Measurements from ENCODE around the gene SPHKAP.
"Not testable (repeated sequence)": the region's sequence is repeated elsewhere in the genome, so short reads cannot be mapped to it uniquely, and the experiment has no call there.

Gene SPHKAP

DNA sequence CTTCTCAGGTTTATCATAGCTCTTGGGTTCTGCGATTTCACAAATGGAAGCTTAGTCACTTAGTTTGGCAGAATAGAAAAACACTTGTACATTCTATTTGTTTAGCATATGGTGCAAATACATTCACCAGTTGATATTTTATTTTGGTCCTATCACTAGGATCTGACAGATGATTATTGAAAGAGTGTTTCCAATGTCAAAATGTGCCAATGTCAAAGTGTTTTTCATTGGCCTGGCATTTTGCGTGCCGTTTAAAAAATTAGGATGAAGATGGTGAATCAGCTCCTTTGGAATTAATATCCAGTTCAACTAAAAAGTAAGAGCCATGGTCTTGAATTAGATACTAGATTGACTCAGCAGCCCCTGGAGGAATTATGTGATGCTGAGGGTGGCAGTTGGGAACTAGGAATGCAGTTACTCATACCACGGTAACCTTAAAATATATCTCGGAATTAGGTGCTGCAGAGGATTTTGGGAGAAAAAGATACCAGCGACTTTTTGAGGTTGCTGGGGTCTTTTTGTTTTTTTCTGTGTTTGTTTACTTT is 87.0 kb downstream of the SPHKAP start:
- no peak for DNase-seq (ENCODE audit: low read depth)
- TF ChIP-seq, protein P1, sequence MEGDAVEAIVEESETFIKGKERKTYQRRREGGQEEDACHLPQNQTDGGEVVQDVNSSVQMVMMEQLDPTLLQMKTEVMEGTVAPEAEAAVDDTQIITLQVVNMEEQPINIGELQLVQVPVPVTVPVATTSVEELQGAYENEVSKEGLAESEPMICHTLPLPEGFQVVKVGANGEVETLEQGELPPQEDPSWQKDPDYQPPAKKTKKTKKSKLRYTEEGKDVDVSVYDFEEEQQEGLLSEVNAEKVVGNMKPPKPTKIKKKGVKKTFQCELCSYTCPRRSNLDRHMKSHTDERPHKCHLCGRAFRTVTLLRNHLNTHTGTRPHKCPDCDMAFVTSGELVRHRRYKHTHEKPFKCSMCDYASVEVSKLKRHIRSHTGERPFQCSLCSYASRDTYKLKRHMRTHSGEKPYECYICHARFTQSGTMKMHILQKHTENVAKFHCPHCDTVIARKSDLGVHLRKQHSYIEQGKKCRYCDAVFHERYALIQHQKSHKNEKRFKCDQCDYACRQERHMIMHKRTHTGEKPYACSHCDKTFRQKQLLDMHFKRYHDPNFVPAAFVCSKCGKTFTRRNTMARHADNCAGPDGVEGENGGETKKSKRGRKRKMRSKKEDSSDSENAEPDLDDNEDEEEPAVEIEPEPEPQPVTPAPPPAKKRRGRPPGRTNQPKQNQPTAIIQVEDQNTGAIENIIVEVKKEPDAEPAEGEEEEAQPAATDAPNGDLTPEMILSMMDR (IDR thresholded peaks at IDR 0.05; ENCODE audit: insufficient read depth, low read depth, low read length, missing control alignments): no peak
- no peak overlapping the region for H3K4me3 ChIP-seq (ENCODE audit: low read length)

GRCh38 chr2:228092056-228092455 is 89.4 kb downstream of the SPHKAP start:
- TF ChIP-seq, protein P1 (IDR thresholded peaks at IDR 0.05; ENCODE audit: insufficient read depth, low read depth, low read length, missing control alignments): no peak
- H3K4me3 ChIP-seq (ENCODE audit: low read length): no peak overlapping the region
- DNase-seq (ENCODE audit: low read depth): no peak

DNA sequence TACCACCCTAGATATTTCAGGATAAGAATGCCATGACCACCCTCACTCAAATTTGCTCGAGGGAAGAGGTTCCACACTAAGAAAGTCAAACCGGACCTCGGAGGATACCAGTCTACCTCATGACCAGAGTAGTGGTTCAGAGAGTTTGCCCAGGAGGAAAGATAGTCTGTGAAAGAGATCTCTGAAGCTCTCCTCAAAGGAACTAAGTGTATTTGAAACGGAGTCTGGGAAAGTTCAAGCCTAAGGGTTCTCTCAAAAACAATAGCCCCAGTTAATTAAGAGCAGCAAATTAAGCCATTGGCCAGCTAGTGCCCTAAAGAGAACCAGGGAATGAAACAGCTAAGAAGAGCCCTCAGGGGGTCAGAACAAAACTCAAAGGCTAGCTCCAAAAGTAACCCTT is 94.9 kb downstream of the SPHKAP start:
- H3K4me3 ChIP-seq (ENCODE audit: low read length): no peak overlapping the region
- TF ChIP-seq, protein P1 (IDR thresholded peaks at IDR 0.05; ENCODE audit: insufficient read depth, low read depth, low read length, missing control alignments): no peak
- no peak for DNase-seq (ENCODE audit: low read depth)

GRCh38 chr2:228084717-228085116 is 96.8 kb downstream of the SPHKAP start:
- no peak overlapping the region for H3K4me3 ChIP-seq (ENCODE audit: low read length)
- TF ChIP-seq, protein P1 (IDR thresholded peaks at IDR 0.05; ENCODE audit: insufficient read depth, low read depth, low read length, missing control alignments): no peak
- no peak for DNase-seq (ENCODE audit: low read depth)

DNA sequence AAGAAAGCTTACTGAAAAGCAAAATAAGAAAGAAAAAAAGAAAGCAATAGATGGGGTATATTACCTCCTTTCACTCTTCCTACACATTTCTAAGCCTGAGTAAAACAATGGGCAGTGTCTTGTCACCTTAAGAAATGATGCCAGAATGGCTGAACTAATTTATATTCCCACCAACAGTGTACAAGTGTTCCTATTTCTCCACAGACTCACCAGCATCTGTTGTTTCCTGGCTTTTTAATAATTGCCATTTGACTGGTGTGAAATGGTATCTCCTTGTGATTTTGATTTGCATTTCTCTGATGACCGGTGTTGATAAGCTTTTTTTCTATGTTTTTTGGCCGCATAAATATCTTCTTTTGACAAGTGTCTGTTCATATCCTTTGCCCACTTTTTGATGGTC is 98.4 kb downstream of the SPHKAP start:
- TF ChIP-seq, protein P1 (IDR thresholded peaks at IDR 0.05; ENCODE audit: insufficient read depth, low read depth, low read length, missing control alignments): no peak
- no peak for DNase-seq (ENCODE audit: low read depth)
- H3K4me3 ChIP-seq (ENCODE audit: low read length): no peak overlapping the region

GRCh38 chr2:228082571-228082970 is 98.9 kb downstream of the SPHKAP start:
- TF ChIP-seq, protein P1 (IDR thresholded peaks at IDR 0.05; ENCODE audit: insufficient read depth, low read depth, low read length, missing control alignments): no peak
- no peak for DNase-seq (ENCODE audit: low read depth)
- H3K4me3 ChIP-seq (ENCODE audit: low read length): no peak overlapping the region

GRCh38 chr2:228079194-228079593 is 102.3 kb downstream of the SPHKAP start:
- DNase-seq (ENCODE audit: low read depth): no peak
- no peak overlapping the region for H3K4me3 ChIP-seq (ENCODE audit: low read length)
- TF ChIP-seq, protein P1 (IDR thresholded peaks at IDR 0.05; ENCODE audit: insufficient read depth, low read depth, low read length, missing control alignments): no peak

DNA sequence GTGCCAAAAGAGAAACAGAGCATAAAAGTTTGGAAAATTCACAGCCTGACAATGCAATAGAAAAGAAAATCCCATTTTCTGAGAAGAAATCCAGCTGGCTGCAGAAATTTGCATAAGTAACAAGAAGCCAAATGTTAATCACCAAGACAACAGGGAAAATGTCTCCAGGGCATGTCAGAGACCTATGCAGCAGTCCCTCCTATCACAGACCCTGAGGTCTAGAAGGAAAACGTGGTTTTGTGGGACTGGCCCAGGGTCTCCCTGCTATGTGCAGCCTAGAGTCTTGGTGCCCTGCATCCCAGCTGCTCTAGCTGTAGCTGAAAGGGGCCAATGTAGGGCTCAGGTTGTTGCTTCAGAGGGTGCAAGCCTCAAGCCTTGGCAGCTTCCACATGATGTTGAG is 104.8 kb downstream of the SPHKAP start:
- DNase-seq (ENCODE audit: low read depth); H3K4me3 ChIP-seq (ENCODE audit: low read length): not testable (repeated sequence)

All from epithelial cell of esophagus (primary cell).